ENCODE data around the gene OPCML.

DNA sequence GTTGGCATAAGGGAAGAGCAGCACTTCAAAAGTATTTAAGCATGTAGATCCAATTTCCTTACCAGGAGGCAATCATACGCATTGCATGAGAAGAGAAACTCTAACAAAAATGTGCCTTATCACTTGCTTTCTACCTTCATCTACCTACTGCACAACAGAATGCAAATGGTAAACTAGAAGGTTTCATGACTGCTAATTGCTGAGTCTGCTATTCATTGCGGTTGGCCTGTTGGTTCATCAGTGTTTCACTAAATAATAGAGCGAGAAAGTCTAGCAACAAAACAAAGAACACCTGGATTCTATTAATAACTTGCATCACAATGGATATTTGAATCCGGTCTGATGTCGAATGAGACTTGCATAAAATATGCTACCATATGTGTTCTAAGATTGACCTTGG lies 229.0 kb downstream of the OPCML start:
- TF ChIP-seq, protein P1, sequence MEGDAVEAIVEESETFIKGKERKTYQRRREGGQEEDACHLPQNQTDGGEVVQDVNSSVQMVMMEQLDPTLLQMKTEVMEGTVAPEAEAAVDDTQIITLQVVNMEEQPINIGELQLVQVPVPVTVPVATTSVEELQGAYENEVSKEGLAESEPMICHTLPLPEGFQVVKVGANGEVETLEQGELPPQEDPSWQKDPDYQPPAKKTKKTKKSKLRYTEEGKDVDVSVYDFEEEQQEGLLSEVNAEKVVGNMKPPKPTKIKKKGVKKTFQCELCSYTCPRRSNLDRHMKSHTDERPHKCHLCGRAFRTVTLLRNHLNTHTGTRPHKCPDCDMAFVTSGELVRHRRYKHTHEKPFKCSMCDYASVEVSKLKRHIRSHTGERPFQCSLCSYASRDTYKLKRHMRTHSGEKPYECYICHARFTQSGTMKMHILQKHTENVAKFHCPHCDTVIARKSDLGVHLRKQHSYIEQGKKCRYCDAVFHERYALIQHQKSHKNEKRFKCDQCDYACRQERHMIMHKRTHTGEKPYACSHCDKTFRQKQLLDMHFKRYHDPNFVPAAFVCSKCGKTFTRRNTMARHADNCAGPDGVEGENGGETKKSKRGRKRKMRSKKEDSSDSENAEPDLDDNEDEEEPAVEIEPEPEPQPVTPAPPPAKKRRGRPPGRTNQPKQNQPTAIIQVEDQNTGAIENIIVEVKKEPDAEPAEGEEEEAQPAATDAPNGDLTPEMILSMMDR (IDR thresholded peaks at IDR 0.05), result no peak
- no peak for TF ChIP-seq POLR2A (IDR thresholded peaks at IDR 0.05)

All from lower leg skin (tissue), 3 donors.